Natural killer cell (primary cell): ENCODE measurements around the gene ALX1. TPM values are rescaled to one million over a fixed set of nuclear protein-coding genes. Genes with fewer than 3 reads are reported as not detected.

Experiments
- ATAC-seq, 3 donors: fragments of 150-1000 bp in 2 of 3; fragments of 200-7000 bp in 1 of 3; cut with Tn5 transposase; 1 replicate in 1 of 3; 2 replicates in 2 of 3; pipeline ENCODE4 v1.10.0; 2021; ENCODE audit warnings: mild to moderate bottlenecking in 2 of 3, moderate library complexity in 2 of 3
- DNase-seq, 2 donors: peaks; one replicate each; pipeline versions ENCODE4 v3.0.0 to v3.0.0-alpha.2; 2013 to 2021; ENCODE audit warnings: mixed read lengths in 1 of 2
- H3K27ac ChIP-seq: one replicate; pipeline ENCODE4 v1.5.1; 2013; ENCODE audit warnings: mild to moderate bottlenecking, low read length
- H3K27me3 ChIP-seq: one replicate; pipeline ENCODE4 v1.6.1; 2013; ENCODE audit warnings: low read length; ENCODE audit not compliant: control insufficient read depth, insufficient read depth
- H3K36me3 ChIP-seq: one replicate; pipeline ENCODE4 v1.6.1; 2013; ENCODE audit warnings: low read length; ENCODE audit not compliant: control insufficient read depth, insufficient read depth
- H3K4me1 ChIP-seq: one replicate; pipeline ENCODE4 v1.6.1; 2013; ENCODE audit warnings: low read length; ENCODE audit not compliant: control insufficient read depth, insufficient read depth
- H3K4me3 ChIP-seq: one replicate; pipeline ENCODE4 v1.5.1; 2013; ENCODE audit warnings: low read length
- H3K9me3 ChIP-seq: one replicate; pipeline ENCODE4 v1.6.1; 2013; ENCODE audit warnings: low read length; ENCODE audit not compliant: control insufficient read depth, insufficient read depth
- H3K27ac Mint-ChIP-seq, 2 donors: one replicate each; pipeline ENCODE4 v1.8.0; 2022; ENCODE audit warnings: mild to moderate bottlenecking in 2 of 2, mixed read lengths in 2 of 2, moderate library complexity in 1 of 2
- H3K27me3 Mint-ChIP-seq, 2 donors: one replicate each; pipeline ENCODE4 v1.8.0; 2022; ENCODE audit warnings: low read depth in 2 of 2, mixed read lengths in 2 of 2
- H3K36me3 Mint-ChIP-seq: one replicate; pipeline ENCODE4 v1.8.0; 2022; ENCODE audit warnings: mixed read lengths
- H3K4me1 Mint-ChIP-seq, 2 donors: one replicate each; pipeline ENCODE4 v1.8.0; 2022; ENCODE audit warnings: mixed read lengths in 2 of 2
- H3K4me3 Mint-ChIP-seq: one replicate; pipeline ENCODE4 v1.8.0; 2022; ENCODE audit warnings: mild to moderate bottlenecking, moderate library complexity, mixed read lengths
- H3K9me3 Mint-ChIP-seq, 2 donors: one replicate each; pipeline ENCODE4 v1.8.0; 2022; ENCODE audit warnings: mixed read lengths in 2 of 2
- CTCF ChIP-seq: fragments of 200-600 bp; IDR thresholded peaks from one replicate; pipeline ENCODE4 v1.8.0; 2022; ENCODE audit warnings: antibody characterized with exemption
- WGBS: methylation state at CpG from one replicate; pipeline ENCODE4 v1.1.7; 2013; ENCODE audit warnings: missing lambda C conversion rate; ENCODE audit not compliant: insufficient coverage; 5-methylcytosine and 5-hydroxymethylcytosine counted together
- intact Hi-C: fragments of 100-400 bp; cut with micrococcal nuclease; formaldehyde crosslinking; loops from one replicate; pipeline ENCODE4 v1.14.2; 2022
- total RNA-seq, 4 donors: library from RNA; stranded (reverse); fragments of 120-200 nt in 1 of 4; gene quantifications; one replicate each; pipeline versions ENCODE4 v1.2.3 to v1.2.4, GENCODE V29; 2013 to 2022

Gene ALX1
- total RNA-seq, 3 donors from 2014 or later (not counting 1 experiment from before 2014, with no cell fraction given), result not detected

DNA sequence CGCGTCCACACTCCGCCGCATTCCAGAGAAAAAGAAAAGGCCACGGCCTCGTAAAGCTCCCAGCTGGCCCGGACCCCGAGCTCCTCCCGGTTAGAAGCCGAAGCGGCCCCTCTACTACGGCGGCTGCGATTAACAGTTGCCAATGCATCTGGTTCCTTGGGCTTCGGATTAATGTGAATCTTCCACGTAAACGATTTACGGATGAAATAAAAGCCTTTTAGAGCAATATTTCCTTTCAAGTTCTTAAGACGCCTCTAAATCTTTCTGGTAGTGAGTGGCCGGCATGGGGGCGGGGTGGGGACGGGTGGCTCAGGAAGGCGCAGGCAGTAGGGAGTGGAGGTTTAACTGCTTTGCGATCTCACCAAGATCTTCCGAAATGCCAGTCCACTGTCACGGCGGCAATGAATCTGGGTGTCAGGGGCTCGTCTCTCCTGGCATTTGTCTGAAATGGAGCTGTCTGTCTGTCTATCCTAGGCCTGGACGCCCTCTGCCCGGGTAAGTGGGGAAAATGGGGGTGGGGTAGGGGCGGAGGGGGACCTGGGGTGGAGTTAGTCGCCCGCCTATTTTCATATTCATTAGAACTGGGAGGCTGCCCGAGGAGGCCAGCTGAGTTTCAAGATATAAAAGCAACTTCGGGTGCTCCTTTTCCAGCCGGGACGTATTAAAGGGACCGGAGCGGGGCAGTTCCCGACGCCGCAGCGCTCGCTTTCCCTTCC lies 413 bp upstream of the ALX1 start:
- no peak overlapping the region for H3K4me3 Mint-ChIP-seq
- Histone ChIP-seq H3K27me3 (peaks cover 22% of the 10 kb centered on the region), H3K4me1 (peaks cover 8% of the 10 kb centered on the region), H3K9me3 (peaks cover 12% of the 10 kb centered on the region), H3K36me3 (no peaks in the 10 kb centered on the region), H3K4me3 (no peak overlapping the region), H3K27ac (no peak overlapping the region)
- intact Hi-C loops, result no loop called here
- peaks cover 49 to 56% of the 10 kb centered on the region in 2 donors for H3K27me3 Mint-ChIP-seq
- H3K36me3 Mint-ChIP-seq, result no peaks in the 10 kb centered on the region
- 6% methylated on average over 44 of the region's 44 CpGs for WGBS
- DNase-seq (no peak), ATAC-seq (no peak)
- H3K4me1 Mint-ChIP-seq, result peaks cover 0 to 11% of the 10 kb centered on the region in 2 donors
- TF ChIP-seq CTCF, result no peak
- no peak overlapping the region for H3K27ac Mint-ChIP-seq
- H3K9me3 Mint-ChIP-seq, result peaks cover 0 to 3% of the 10 kb centered on the region in 2 donors

- no peaks in the 10 kb centered on the region for H3K36me3 ChIP-seq
- H3K9me3 ChIP-seq, result peaks cover 12% of the 10 kb centered on the region
- Mint-ChIP-seq H3K27me3 (peaks cover 45 to 48% of the 10 kb centered on the region in 2 donors), H3K9me3 (peaks cover 0 to 2% of the 10 kb centered on the region in 2 donors), H3K4me1 (peaks cover 0 to 11% of the 10 kb centered on the region in 2 donors), H3K4me3 (no peak overlapping the region), H3K27ac (no peak overlapping the region), H3K36me3 (no peaks in the 10 kb centered on the region)
- no peak for DNase-seq
- intact Hi-C loops, result no loop called here
- no peak overlapping the region for H3K27ac ChIP-seq
- no peak for TF ChIP-seq CTCF
- no peak for ATAC-seq
- no peak overlapping the region for H3K4me3 ChIP-seq
- peaks cover 20% of the 10 kb centered on the region for H3K27me3 ChIP-seq
- 11% methylated on average over 12 of the region's 15 CpGs for whole genome bisulfite sequencing
- H3K4me1 ChIP-seq, result peaks cover 8% of the 10 kb centered on the region
Measured at GRCh38 chr12:85280984-85281630, 1.1 kb downstream of the ALX1 start.

- H3K4me1 ChIP-seq, result peaks cover 8% of the 10 kb centered on the region
- Mint-ChIP-seq H3K9me3 (peaks cover 0 to 2% of the 10 kb centered on the region in 2 donors), H3K4me3 (no peak overlapping the region), H3K27ac (no peak overlapping the region), H3K36me3 (no peaks in the 10 kb centered on the region), H3K27me3 (peaks cover 39 to 41% of the 10 kb centered on the region in 2 donors), H3K4me1 (peaks cover 0 to 11% of the 10 kb centered on the region in 2 donors)
- intact Hi-C loops, result no loop called here
- H3K4me3 ChIP-seq, result no peak overlapping the region
- ATAC-seq (no peak), DNase-seq (no peak)
- H3K27me3 ChIP-seq, result peaks cover 20% of the 10 kb centered on the region
- no peak for TF ChIP-seq CTCF
- H3K36me3 ChIP-seq, result no peaks in the 10 kb centered on the region
- 12% methylated on average over 7 of the region's 11 CpGs for WGBS
- peaks cover 12% of the 10 kb centered on the region for H3K9me3 ChIP-seq
- no peak overlapping the region for H3K27ac ChIP-seq
Measured at GRCh38 chr12:85281636-85282312, 1.8 kb downstream of the ALX1 start.
